ENCODE measurements around the gene TMEM145.
"Not testable (repeated sequence)": the region's sequence is repeated elsewhere in the genome, so short reads cannot be mapped to it uniquely, and the experiment has no call there.

Gene TMEM145

DNA sequence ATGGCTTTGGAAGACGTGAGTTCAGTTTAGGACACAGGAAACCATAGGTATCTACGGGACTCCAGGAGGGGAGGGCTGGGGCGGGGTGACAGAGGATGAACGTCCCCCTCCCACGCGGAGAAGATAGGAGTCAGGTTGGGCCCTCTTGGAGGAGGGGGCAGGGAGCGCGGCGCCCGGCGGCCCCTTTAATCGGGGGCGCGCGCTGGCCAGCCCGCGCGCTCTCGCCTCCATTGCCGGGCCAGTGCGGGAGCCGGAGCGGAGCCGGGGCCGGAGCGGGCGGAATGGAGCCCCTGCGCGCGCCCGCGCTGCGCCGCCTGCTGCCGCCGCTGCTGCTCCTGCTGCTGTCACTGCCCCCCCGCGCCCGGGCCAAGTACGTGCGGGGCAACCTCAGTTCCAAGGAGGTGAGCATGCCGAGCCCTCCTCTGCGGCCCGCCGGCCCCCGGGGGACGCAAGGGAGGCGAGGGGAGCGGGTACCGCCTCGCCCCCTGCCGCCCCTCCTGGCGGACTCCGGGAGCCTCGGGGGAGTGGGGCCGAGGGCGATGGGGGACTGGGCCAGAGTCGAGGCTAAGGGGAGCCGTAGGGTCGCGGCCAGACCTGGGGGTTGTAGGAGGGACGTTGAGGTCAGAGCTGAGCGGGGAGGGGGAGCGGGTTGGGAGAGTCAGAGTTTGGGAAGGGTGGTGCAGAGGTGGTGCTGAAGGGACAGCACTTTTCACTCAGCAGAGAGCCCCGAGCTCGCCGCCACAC is at the start of gene TMEM145:
Gene TMEM145, plus strand, starts transcription at position 214 of the 744 bp plus-strand sequence. Its CDS starts 68 bp downstream, at position 282.
- ATAC-seq (ENCODE audit: low read depth) (peak; percentile 80), DNase-seq (ENCODE audit: low spot score in 2 of 2) (peak in 1 of 2 donors; percentile 49)
- Mint-ChIP-seq H3K4me1 (peaks cover 15% of the 10 kb centered on the region), H3K27ac (no peak within 1 kb of the TSS), H3K27me3 (peaks cover 22% of the 10 kb centered on the region), H3K9me3 (no peaks in the 10 kb centered on the region), H3K36me3 (no peaks in the 10 kb centered on the region), H3K4me3 (peak within 1 kb of the TSS; percentile 76)

DNA sequence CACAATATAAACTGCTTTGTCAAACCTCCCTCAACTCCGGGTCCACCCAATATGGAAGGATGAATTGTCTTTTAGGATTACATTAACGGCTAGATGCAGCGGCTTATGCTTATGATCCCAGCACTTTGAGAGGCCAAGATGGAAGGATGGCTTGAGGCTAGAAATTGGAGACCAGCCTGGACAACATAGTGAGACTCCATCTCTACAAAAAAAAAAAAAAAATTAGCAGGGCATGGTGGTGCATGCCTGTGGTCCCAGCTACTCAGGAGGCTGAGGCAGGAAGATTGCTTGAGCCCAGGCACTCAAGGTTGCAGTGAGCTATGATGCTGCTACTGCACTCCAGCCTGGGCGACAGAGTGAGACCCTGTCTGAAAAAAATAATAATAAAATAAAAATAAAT is 47.0 kb upstream of the TMEM145 start:
- H3K27ac Mint-ChIP-seq; ATAC-seq (ENCODE audit: low read depth); H3K4me3 Mint-ChIP-seq; H3K36me3 Mint-ChIP-seq; DNase-seq (ENCODE audit: low spot score in 2 of 2); H3K27me3 Mint-ChIP-seq; H3K9me3 Mint-ChIP-seq: not testable (repeated sequence)
- peaks cover 21% of the 10 kb centered on the region for H3K4me1 Mint-ChIP-seq

DNA sequence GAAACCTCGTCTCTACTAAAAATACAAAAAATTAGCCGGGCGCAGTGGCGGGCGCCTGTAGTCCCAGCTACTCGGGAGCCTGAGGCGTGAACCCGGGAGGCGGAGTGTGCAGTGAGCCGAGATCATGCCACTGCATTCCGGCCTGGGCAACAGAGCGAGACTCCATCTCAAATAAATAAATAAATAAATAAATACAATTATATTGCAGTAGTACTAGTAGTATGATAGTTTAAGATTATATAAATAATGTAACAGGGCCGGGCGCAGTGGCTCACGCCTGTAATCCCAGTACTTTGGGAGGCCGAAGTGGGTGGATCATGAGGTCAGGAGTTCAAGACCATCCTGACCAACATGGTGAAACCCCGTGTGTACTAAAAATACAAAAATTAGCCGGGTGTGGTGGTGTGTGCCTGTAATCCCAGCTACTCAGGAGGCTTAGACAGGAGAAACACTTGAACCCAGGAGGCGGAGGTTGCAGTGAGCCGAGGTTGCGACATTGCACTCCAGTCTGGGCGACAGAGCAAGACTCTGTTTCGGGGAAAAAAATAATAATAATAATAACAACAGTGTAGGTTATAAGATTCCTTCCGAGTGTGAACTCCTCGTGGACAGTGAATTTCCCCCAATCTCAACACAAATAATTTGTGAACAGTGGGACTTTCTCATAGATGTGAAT is 46.0 kb upstream of the TMEM145 start:
- not testable (repeated sequence) for ATAC-seq (ENCODE audit: low read depth); H3K27ac Mint-ChIP-seq; DNase-seq (ENCODE audit: low spot score in 2 of 2); H3K27me3 Mint-ChIP-seq; H3K9me3 Mint-ChIP-seq; H3K36me3 Mint-ChIP-seq; H3K4me3 Mint-ChIP-seq
- peaks cover 26% of the 10 kb centered on the region for H3K4me1 Mint-ChIP-seq

DNA sequence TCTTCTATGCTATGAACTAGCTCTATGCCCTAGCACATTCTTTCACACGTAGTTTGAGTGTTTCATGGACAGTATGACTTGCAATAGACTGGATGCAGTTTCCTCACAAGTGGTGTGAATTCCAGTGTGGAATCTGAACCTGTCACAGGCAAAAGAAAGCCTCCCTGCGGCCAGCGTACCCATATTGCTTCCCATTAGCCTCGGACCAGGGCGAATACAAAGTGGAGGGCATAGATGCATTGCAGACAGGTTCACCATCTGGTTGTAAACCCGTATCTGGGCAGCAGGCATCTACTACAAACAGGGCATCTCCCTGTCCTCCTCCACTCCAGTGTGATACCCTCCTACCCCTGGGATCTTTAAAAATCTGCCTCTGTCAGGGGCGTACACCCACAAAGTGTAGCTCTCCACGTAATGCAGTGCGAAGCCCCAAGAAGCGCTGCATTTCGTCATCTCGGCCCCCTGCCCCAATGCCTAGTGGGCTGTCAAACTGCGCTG is 45.4 kb upstream of the TMEM145 start:
- no peak overlapping the region for H3K27ac Mint-ChIP-seq
- peaks cover 4% of the 10 kb centered on the region for H3K36me3 Mint-ChIP-seq
- no peak overlapping the region for H3K4me3 Mint-ChIP-seq
- ATAC-seq (ENCODE audit: low read depth) (no peak), DNase-seq (ENCODE audit: low spot score in 2 of 2) (no peak)
- peaks cover 26% of the 10 kb centered on the region for H3K4me1 Mint-ChIP-seq
- H3K9me3 Mint-ChIP-seq: no peaks in the 10 kb centered on the region
- no peaks in the 10 kb centered on the region for H3K27me3 Mint-ChIP-seq

DNA sequence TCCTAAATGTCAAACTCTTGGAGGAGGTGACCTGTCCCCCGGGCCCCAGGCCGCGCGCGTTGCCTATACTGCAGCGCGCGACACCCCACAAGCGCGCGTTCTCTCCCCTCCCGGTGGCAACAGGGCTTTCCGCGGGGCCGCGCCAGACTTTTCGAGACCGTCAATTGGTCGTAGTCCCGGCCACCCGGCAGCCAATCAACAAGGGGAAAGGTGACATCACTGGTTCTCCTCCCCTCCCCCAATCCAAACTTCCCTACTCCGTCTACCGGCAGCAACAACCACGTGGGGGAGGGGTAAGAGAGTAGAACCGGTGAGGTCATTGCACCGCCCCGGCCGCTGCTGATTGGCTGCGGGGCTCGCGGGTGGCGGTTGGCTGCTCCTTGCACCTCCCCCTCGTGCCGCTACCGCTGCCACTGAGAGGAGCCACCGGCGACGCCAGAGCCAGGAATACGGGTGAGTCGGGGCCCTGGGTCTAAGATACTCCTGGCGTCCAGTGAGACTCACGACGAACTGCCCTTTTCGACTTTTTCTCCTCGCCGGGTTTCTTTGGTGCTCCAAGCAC is 44.9 kb upstream of the TMEM145 start:
- ATAC-seq (ENCODE audit: low read depth) (peak; percentile 62), DNase-seq (ENCODE audit: low spot score in 2 of 2) (peak in 1 of 2 donors; percentile 99)
- peaks cover 26% of the 10 kb centered on the region for H3K4me1 Mint-ChIP-seq
- peaks cover 4% of the 10 kb centered on the region for H3K36me3 Mint-ChIP-seq
- no peaks in the 10 kb centered on the region for H3K9me3 Mint-ChIP-seq
- H3K4me3 Mint-ChIP-seq: no peak overlapping the region
- H3K27ac Mint-ChIP-seq: no peak overlapping the region
- no peaks in the 10 kb centered on the region for H3K27me3 Mint-ChIP-seq

DNA sequence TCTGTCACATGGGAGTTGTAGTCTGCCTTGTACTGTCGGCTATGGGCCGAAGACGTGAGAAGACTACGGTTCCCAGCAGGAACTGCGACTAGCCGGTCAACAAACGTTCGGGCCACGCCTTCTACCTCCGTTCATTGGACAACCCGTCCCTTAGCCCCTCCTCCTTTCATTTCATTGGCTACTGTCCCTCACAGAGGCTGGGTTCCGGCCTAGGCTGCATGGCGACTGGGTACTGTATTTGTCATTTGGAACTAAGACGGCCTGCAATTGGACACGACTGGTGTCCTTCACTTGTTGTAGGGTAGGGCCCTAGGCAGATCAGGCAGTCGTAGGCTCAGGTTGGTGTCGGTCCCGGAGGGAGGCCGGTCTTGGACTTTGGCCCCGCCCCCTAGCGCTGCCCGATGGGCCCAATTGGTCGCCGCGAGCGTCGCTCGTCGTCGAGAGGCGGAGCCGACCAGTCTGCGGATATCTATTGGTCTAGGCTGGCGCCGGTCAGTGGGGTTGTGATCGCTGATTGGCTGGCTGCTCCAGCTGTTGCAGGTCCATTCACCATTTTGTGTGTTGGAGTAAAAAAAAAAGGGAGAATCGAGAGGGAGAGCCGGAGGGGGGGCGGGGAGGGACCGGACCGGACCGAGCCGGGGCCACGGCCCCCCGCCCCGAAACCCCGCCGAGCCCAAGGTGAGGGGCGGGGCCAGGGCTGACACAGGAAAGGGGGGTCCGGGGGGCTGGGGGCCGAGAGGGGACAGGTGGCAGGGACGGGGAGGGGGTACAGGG is 44.2 kb upstream of the TMEM145 start, which contains the start of gene CIC:
Gene CIC, plus strand, starts transcription at position 549 of the 774 bp plus-strand sequence. CDS start 2,532 bp downstream, outside the sequence.
- no peak within 1 kb of the TSS for H3K27ac Mint-ChIP-seq
- no peaks in the 10 kb centered on the region for H3K27me3 Mint-ChIP-seq
- H3K36me3 Mint-ChIP-seq: peaks cover 7% of the 10 kb centered on the region
- peaks cover 28% of the 10 kb centered on the region for H3K4me1 Mint-ChIP-seq
- peak; percentile 96 to 98 for DNase-seq (ENCODE audit: low spot score in 2 of 2)
- H3K9me3 Mint-ChIP-seq: no peaks in the 10 kb centered on the region
- peak; percentile 71 for ATAC-seq (ENCODE audit: low read depth)
- H3K4me3 Mint-ChIP-seq: peak within 1 kb of the TSS; percentile 98

DNA sequence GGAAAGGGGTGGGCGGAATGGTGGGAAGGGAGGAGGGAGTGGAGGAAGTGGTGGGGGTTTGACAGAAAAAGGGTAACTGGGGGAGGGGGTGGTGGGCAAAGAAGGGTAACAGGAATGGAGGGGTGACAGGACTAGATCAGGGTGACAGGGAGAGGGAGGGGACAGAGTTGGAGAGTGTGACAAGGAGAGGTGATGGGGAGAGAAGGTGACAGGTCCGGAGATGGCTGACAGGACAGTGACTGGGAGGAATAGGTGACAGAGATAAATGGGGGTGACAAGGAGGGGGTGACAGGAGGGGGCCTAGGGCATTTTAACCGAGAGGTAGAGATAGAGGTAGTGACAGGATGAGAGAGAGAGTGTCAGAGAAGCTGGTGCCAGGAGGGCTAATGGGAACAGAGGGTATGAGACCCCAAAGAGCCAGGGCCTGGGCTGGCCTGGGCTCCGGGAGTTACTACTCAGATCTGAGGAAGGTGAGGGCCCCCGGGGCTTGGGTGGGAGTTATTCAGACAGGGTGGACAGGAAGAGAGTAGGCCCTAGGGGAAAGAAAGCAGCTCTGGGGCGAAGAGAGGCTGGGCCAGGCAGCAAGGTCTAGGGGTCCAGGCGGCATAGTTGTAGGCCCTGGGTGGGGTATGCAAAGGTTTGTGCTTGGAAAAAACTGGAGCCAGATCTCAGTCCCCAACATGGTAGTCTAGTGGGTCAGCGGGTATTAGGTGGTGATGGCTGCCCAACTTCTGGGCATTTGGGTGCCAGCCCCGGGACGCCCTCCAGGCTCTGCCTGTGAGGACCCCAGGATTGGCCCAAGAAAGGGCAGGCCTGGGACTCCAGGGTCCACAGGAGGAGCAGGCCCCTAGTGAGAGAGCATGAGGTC is 43.4 kb upstream of the TMEM145 start:
- no peak overlapping the region for H3K27ac Mint-ChIP-seq
- H3K9me3 Mint-ChIP-seq: no peaks in the 10 kb centered on the region
- H3K27me3 Mint-ChIP-seq: no peaks in the 10 kb centered on the region
- no peak for DNase-seq (ENCODE audit: low spot score in 2 of 2)
- ATAC-seq (ENCODE audit: low read depth): no peak
- peaks cover 10% of the 10 kb centered on the region for H3K36me3 Mint-ChIP-seq
- H3K4me1 Mint-ChIP-seq: peaks cover 28% of the 10 kb centered on the region
- H3K4me3 Mint-ChIP-seq: peak overlapping the region; percentile 98

DNA sequence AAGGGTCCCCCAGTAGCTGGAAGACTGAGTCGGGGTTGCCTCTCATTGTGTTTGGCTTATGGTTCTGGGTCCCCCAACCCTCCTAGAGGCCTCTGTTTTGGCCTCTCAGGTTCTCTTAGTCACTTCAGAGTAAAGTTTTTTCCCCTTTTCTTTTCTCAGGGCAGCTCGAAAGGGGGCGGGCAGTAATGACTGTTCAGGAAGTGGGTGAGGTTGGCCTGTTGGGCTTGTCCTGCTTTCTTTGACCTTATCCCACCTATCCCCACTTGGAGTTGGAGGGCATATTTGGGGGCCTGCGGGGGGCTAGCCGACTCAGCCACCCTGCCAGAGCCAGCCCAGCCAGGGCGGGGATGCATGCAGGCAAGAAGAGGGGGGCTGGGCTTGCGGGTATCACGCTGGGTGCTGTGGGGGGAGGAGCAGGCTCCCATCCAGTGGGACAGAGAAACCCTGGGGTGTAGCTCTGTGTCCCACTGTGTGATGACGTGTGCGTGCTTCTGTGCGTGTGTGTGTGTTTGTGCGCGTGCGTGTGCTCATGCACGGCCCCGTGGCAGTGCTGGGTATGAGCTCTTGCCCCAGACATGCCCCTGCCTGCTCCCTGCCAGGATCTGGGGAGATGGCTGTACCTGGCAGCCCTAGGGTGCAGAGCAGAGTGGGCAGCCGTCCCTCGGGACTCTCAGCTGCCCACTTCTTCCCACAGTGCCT is 42.6 kb upstream of the TMEM145 start:
- H3K27me3 Mint-ChIP-seq: no peaks in the 10 kb centered on the region
- peak overlapping the region; percentile 98 for H3K4me3 Mint-ChIP-seq
- no peak overlapping the region for H3K27ac Mint-ChIP-seq
- DNase-seq (ENCODE audit: low spot score in 2 of 2) (peak in 1 of 2 donors; percentile 44), ATAC-seq (ENCODE audit: low read depth) (peak; percentile 7)
- H3K36me3 Mint-ChIP-seq: peaks cover 10% of the 10 kb centered on the region
- H3K9me3 Mint-ChIP-seq: no peaks in the 10 kb centered on the region
- H3K4me1 Mint-ChIP-seq: peaks cover 34% of the 10 kb centered on the region

DNA sequence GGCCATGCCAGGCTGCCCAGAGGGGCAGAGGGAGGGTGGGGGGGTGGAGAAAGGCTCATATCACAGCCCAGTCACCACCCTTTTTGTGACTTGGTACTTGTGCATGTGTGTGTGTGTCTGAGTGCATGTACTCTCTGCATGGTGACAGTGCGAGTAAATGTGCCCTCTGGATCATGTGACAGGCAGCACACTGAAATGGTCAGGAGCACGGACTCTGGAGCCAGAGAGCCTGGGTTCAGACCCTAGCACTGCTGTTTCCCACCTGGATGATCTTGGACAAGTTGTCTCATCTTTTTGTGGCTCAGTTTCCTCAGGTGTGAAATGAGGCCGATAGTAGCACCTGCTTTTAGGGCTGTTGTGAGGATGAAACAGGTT is 42.1 kb upstream of the TMEM145 start:
- Mint-ChIP-seq H3K27me3 (no peaks in the 10 kb centered on the region), H3K9me3 (no peaks in the 10 kb centered on the region), H3K36me3 (peaks cover 12% of the 10 kb centered on the region), H3K4me1 (peaks cover 38% of the 10 kb centered on the region), H3K27ac (no peak overlapping the region), H3K4me3 (peak overlapping the region; percentile 47)
- ATAC-seq (ENCODE audit: low read depth): no peak
- DNase-seq (ENCODE audit: low spot score in 2 of 2): no peak

DNA sequence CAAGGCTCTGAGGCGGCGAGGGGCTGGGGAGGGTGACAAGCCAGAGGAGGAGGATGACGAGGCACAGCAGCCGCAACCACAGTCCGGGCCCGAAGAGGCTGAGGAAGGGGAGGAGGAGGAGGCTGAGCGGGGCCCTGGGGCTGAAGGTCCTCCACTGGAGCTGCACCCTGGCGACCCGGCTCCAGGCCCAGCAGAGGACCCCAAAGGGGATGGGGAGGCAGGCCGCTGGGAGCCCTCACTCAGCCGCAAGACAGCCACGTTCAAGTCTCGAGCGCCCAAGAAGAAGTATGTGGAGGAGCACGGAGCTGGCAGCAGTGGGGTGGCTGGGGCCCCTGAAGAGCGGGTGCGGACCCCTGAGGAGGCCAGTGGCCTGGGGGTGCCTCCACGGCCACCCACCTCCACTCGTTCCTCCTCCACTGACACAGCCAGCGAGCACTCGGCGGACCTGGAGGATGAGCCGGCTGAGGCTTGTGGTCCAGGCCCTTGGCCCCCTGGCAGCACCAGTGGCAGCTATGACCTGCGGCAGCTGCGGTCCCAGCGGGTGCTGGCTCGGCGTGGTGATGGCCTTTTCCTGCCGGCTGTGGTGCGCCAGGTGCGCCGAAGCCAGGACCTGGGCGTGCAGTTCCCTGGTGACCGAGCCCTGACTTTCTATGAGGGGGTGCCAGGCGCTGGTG is 41.1 kb upstream of the TMEM145 start:
- ATAC-seq (ENCODE audit: low read depth) (no peak), DNase-seq (ENCODE audit: low spot score in 2 of 2) (no peak)
- Mint-ChIP-seq H3K36me3 (peaks cover 14% of the 10 kb centered on the region), H3K4me1 (peaks cover 40% of the 10 kb centered on the region), H3K9me3 (no peaks in the 10 kb centered on the region), H3K4me3 (no peak overlapping the region), H3K27ac (no peak overlapping the region), H3K27me3 (no peaks in the 10 kb centered on the region)

DNA sequence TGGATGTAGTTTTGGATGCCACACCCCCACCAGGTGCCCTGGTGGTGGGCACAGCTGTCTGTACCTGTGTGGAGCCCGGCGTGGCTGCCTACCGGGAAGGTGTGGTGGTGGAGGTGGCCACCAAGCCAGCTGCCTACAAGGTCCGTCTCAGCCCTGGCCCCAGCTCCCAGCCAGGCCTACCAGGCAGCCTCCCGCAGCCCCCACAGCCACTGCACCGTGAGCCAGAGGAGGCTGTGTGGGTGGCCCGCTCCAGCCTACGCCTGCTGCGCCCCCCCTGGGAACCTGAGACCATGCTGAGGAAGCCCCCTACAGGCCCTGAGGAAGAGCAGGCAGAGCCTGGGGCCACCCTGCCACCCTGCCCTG is 40.6 kb upstream of the TMEM145 start:
- H3K36me3 Mint-ChIP-seq: peaks cover 14% of the 10 kb centered on the region
- H3K27ac Mint-ChIP-seq: no peak overlapping the region
- no peak overlapping the region for H3K4me3 Mint-ChIP-seq
- H3K4me1 Mint-ChIP-seq: peaks cover 40% of the 10 kb centered on the region
- ATAC-seq (ENCODE audit: low read depth) (no peak), DNase-seq (ENCODE audit: low spot score in 2 of 2) (no peak)
- H3K9me3 Mint-ChIP-seq: no peaks in the 10 kb centered on the region
- H3K27me3 Mint-ChIP-seq: no peaks in the 10 kb centered on the region

DNA sequence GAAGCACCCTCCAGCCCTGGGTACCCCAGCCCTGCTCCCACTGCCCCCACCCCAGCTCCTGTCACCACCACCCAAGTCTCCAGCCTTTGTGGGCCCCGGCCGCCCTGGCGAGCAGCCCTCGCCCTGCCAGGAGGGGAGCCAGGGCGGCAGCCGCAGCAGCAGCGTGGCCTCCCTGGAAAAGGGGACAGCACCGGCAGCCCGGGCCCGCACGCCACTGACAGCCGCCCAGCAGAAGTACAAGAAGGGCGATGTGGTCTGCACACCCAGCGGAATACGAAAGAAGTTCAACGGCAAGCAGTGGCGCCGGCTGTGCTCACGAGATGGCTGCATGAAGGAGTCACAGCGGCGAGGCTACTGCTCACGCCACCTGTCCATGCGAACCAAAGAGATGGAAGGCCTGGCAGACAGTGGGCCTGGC is 40.1 kb upstream of the TMEM145 start:
- Mint-ChIP-seq H3K27ac (no peak overlapping the region), H3K4me1 (peaks cover 35% of the 10 kb centered on the region), H3K4me3 (no peak overlapping the region), H3K27me3 (no peaks in the 10 kb centered on the region), H3K36me3 (peaks cover 14% of the 10 kb centered on the region), H3K9me3 (no peaks in the 10 kb centered on the region)
- ATAC-seq (ENCODE audit: low read depth): no peak
- DNase-seq (ENCODE audit: low spot score in 2 of 2): no peak

Data from memory B cell (primary cell).